Liver (tissue), 9 donors: ENCODE data around the gene WNT7B. TPM values are rescaled to one million over a fixed set of nuclear protein-coding genes. Genes with fewer than 3 reads are reported as not detected.

ENCODE experiments used
- DNase-seq: peaks from one replicate; pipeline ENCODE4 v3.0.0-alpha.2; 2017; ENCODE audit warnings: low spot score
- H3K27ac ChIP-seq, 2 donors: one replicate each; pipeline ENCODE4 v1.7.0; 2013; ENCODE audit warnings: inconsistent platforms in 2 of 2, low read length in 2 of 2, control low read depth in 1 of 2, low read depth in 1 of 2, mild to moderate bottlenecking in 1 of 2
- H3K27me3 ChIP-seq, 4 donors: one replicate each; pipeline versions ENCODE4 v1.6.1 to v1.7.0; 2013; ENCODE audit warnings: low read length in 3 of 4, inconsistent platforms in 1 of 4, mild to moderate bottlenecking in 1 of 4, moderate library complexity in 1 of 4; ENCODE audit not compliant: control insufficient read depth in 4 of 4, insufficient read depth in 4 of 4
- H3K36me3 ChIP-seq, 4 donors: one replicate each; pipeline versions ENCODE4 v1.6.1 to v1.7.0; 2013; ENCODE audit warnings: low read length in 3 of 4, mild to moderate bottlenecking in 3 of 4, low read depth in 1 of 4, moderate library complexity in 1 of 4; ENCODE audit not compliant: control insufficient read depth in 4 of 4, insufficient read depth in 3 of 4
- H3K4me1 ChIP-seq, 4 donors: one replicate each; pipeline versions ENCODE4 v1.6.1 to v1.7.0; 2013; ENCODE audit warnings: low read length in 3 of 4, mild to moderate bottlenecking in 3 of 4, moderate library complexity in 1 of 4; ENCODE audit not compliant: control insufficient read depth in 4 of 4, insufficient read depth in 4 of 4
- H3K4me3 ChIP-seq, 3 donors: one replicate each; pipeline versions ENCODE4 v1.6.1 to v1.7.0; 2013; ENCODE audit warnings: low read length in 3 of 3, control low read depth in 1 of 3, low read depth in 1 of 3, mild to moderate bottlenecking in 1 of 3
- H3K9ac ChIP-seq, 2 donors: one replicate each; pipeline ENCODE4 v1.7.0; 2013; ENCODE audit warnings: low read length in 2 of 2, mild to moderate bottlenecking in 2 of 2, moderate library complexity in 2 of 2, control low read depth in 1 of 2, low read depth in 1 of 2
- H3K9me3 ChIP-seq, 4 donors: one replicate each; pipeline versions ENCODE4 v1.6.1 to v1.7.0; 2013; ENCODE audit warnings: low read length in 3 of 4; ENCODE audit not compliant: control insufficient read depth in 4 of 4
- EGR1 ChIP-seq, 2 donors: IDR thresholded peaks; 2 replicates each; pipeline ENCODE4 v1.6.1; 2016 to 2018; ENCODE audit warnings: antibody characterized with exemption in 2 of 2, low read depth in 2 of 2
- FOXA2 ChIP-seq: IDR thresholded peaks from 2 replicates; pipeline ENCODE4 v1.6.1; 2016; ENCODE audit warnings: antibody characterized with exemption
- HNF4A ChIP-seq, 2 donors: conservative IDR thresholded peaks; 2 replicates each; pipeline ENCODE4 v1.6.1; 2016; ENCODE audit warnings: antibody characterized with exemption in 2 of 2, mild to moderate bottlenecking in 2 of 2
- HNF4G ChIP-seq: IDR thresholded peaks from 2 replicates; pipeline ENCODE4 v1.6.1; 2016; ENCODE audit warnings: antibody characterized with exemption
- JUND ChIP-seq, 2 donors: IDR thresholded peaks; 2 replicates each; pipeline ENCODE4 v1.6.1; 2016; ENCODE audit warnings: antibody characterized with exemption in 2 of 2
- NR2F2 ChIP-seq: IDR thresholded peaks from 2 replicates; pipeline ENCODE4 v1.6.1; 2016; ENCODE audit warnings: antibody characterized with exemption
- RAD21 ChIP-seq, 2 donors: IDR thresholded peaks; 2 replicates each; pipeline ENCODE4 v1.6.1; 2016; ENCODE audit warnings: antibody characterized with exemption in 2 of 2, mild to moderate bottlenecking in 2 of 2
- REST ChIP-seq: IDR thresholded peaks from 2 replicates; pipeline ENCODE4 v1.6.1; 2016; ENCODE audit warnings: antibody characterized with exemption, mild to moderate bottlenecking
- SP1 ChIP-seq: IDR thresholded peaks from 2 replicates; pipeline ENCODE4 v1.6.1; 2018; ENCODE audit warnings: antibody characterized with exemption, mild to moderate bottlenecking
- TAF1 ChIP-seq: conservative IDR thresholded peaks from 2 replicates; pipeline ENCODE4 v1.6.1; 2016; ENCODE audit warnings: antibody characterized with exemption, mild to moderate bottlenecking
- YY1 ChIP-seq: IDR thresholded peaks from 2 replicates; pipeline ENCODE4 v1.6.1; 2016; ENCODE audit warnings: antibody characterized with exemption, mild to moderate bottlenecking
- ZBTB33 ChIP-seq: IDR thresholded peaks from 2 replicates; pipeline ENCODE4 v1.6.1; 2016; ENCODE audit warnings: antibody characterized with exemption
- WGBS: extraction: QIAGEN DNeasy Blood & Tissue Kit; methylation state at CpG from one replicate; pipeline ENCODE4 v1.1.7; 2013; 5-methylcytosine and 5-hydroxymethylcytosine counted together
- polyA plus RNA-seq, 2 donors: library from polyadenylated mRNA; stranded (reverse) in 1 of 2; unstranded in 1 of 2; fragments of 200-250 nt in 1 of 2; fragments of >200 nt in 1 of 2; fragmentation: Nextera tagmentation in 1 of 2; extraction: Ambion mirVana in 1 of 2; gene quantifications; one replicate each; pipeline versions ENCODE4 v1.2.1 to v1.2.3, GENCODE V29; 2013 to 2015
- total RNA-seq, 2 donors: library from RNA; depleted of rRNA; stranded (reverse); fragments of >200 nt; gene quantifications; one replicate each; pipeline ENCODE4 v1.2.3, GENCODE V29; 2014
- TF ChIP-seq, protein P1 (sequence below): IDR thresholded peaks from 2 replicates; pipeline ENCODE4 v1.6.1; 2016; ENCODE audit warnings: antibody characterized with exemption
- TF ChIP-seq, protein P2 (sequence below): IDR thresholded peaks from 2 replicates; pipeline ENCODE4 v1.6.1; 2016; ENCODE audit warnings: antibody characterized with exemption
- donor health status: healthy.
- donor health status: healthy.
- donor health status: healthy.
- donor health status: healthy.
- donor health status: healthy.

WNT7B gene
- total and polyA plus RNA-seq, 4 donors, result 0.06 to 0.28 TPM; not detected in 2

DNA sequence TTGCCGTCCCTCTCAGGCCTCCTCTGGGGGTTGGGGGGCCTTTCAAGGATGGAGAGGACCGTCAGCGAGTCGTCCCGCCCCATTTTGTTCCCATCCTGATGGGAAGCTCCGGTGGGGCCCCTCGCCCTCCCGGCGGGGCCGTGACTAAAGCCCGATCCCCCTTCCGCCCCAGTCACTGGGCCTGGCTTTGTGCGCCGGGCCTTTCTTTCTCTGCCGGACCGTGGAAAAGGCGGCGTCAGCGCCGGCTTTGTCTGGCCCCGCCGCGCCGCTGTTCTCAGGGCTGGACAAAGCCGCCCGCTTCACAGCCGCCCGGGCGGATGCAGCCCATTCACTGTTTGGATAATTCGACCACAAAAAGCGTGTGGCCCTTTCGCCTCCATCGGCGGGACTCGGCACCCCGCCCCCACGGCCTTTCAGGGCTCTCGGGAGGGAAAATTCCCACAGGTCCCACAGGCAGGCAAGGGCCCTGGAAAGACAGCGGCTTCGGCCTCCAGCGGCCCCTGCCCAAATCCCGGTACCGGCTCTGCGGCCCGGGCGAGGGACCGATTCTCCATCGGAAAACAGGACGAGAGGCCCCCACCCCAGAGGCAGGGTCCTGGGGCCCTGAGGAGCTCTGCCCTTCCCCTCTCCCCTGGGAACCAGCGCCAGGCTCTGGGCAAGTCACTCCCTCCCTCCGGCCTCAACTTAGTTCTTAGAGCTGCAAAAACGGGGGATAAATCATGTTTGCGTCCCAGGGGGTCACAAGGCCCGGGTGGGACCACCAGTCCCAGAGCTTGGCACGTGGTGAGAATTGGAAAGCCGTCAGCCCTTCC is 87.2 kb downstream of the WNT7B start:
- Histone ChIP-seq H3K9ac (no peak overlapping the region), H3K27me3 (peaks cover 0 to 7% (median 0%) of the 10 kb centered on the region in 4 donors), H3K4me1 (no peaks in the 10 kb centered on the region), H3K9me3 (no peaks in the 10 kb centered on the region), H3K4me3 (no peak overlapping the region), H3K27ac (no peak overlapping the region), H3K36me3 (no peaks in the 10 kb centered on the region)
- TF ChIP-seq EGR1 (IDR thresholded peaks at IDR 0.05; ENCODE audit: low read depth in 2 of 2) (no peak), HNF4A (conservative IDR thresholded peaks at IDR 0.05) (no peak), JUND (IDR thresholded peaks at IDR 0.05) (no peak), ZBTB33 (no peak)
- TF ChIP-seq, protein P1, sequence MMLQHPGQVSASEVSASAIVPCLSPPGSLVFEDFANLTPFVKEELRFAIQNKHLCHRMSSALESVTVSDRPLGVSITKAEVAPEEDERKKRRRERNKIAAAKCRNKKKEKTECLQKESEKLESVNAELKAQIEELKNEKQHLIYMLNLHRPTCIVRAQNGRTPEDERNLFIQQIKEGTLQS, result no peak
- 37% methylated on average over 56 of the region's 56 CpGs for WGBS
- no peak for DNase-seq

- Histone ChIP-seq H3K36me3 (no peaks in the 10 kb centered on the region), H3K4me1 (no peaks in the 10 kb centered on the region), H3K9ac (no peak overlapping the region), H3K4me3 (no peak overlapping the region), H3K9me3 (no peaks in the 10 kb centered on the region), H3K27ac (no peak overlapping the region), H3K27me3 (peaks cover 0 to 7% (median 0%) of the 10 kb centered on the region in 4 donors)
- WGBS, result 78% methylated on average over 10 of the region's 10 CpGs
- TF ChIP-seq NR2F2 (no peak), JUND (IDR thresholded peaks at IDR 0.05) (no peak)
- no peak for DNase-seq
Observed at GRCh38 chr22:45889093-45889538, 87.8 kb downstream of the WNT7B start.

DNA sequence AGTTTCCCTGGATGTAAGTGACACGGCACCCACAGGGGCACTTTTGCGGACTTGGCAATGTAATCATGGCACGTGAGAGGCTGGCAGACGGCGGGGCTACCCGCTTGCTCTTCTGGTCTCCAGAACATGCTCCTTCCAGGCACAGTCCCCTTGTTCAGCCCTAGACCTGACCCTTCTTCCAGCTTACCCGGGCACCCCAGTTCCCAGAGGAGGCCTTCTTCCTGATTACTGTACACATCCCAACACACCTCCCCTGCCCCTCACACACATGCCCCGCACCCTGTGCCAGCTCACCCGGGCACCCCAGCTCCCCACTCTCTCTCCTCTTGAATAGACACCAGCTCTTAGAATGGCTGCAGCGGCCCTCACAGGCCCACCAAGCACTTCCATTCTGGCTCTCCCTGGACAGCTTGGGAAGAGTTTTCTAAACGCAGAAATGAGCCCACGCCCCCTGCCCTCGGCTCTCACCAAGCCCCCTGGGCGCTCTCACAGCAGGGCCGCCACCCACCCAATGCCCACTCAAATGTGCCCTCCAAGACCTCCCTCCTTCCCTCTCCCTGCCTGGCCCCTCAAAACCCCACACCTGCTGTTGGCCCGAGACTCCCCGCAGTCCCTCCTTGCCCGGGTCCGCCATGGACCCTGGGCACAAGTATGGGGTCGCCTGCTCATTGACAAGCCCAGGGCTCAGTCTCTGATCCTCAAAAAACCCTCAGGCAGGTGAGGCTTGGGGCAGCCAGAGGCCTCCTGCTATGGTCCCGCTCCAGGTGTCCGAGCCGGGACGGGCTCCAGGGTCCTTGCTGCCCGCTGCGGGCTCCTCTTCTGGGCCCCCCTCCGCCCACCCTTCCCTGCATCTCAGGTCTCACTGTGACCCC is 88.5 kb downstream of the WNT7B start:
- Histone ChIP-seq H3K9ac (no peak overlapping the region), H3K4me3 (no peak overlapping the region), H3K4me1 (no peaks in the 10 kb centered on the region), H3K27ac (no peak overlapping the region), H3K27me3 (peaks cover 0 to 7% (median 0%) of the 10 kb centered on the region in 4 donors), H3K36me3 (no peaks in the 10 kb centered on the region), H3K9me3 (no peaks in the 10 kb centered on the region)
- DNase-seq, result no peak
- 96% methylated on average over 27 of the region's 27 CpGs for WGBS
- TF ChIP-seq NR2F2 (no peak), RAD21 (IDR thresholded peaks at IDR 0.05) (no peak), REST (no peak), TAF1 (no peak), ZBTB33 (no peak), JUND (IDR thresholded peaks at IDR 0.05) (no peak), FOXA2 (no peak), HNF4A (conservative IDR thresholded peaks at IDR 0.05) (no peak), HNF4G (no peak), YY1 (no peak), SP1 (no peak)
- TF ChIP-seq, protein P1, result no peak
- TF ChIP-seq, protein P2, sequence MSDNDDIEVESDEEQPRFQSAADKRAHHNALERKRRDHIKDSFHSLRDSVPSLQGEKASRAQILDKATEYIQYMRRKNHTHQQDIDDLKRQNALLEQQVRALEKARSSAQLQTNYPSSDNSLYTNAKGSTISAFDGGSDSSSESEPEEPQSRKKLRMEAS, result no peak
